GM21528 (cell line): ENCODE measurements around the gene SORL1.
A peak's percentile ranks its signal among the peaks of the same experiment; 100 is the strongest.

Experiments
- ATAC-seq: cut with Tn5 transposase; IDR thresholded peaks from one replicate; pipeline ENCODE4 v1.9.1; 2021; ENCODE audit warnings: mild to moderate bottlenecking, moderate library complexity; ENCODE audit not compliant: unreplicated experiment, low FRiP score

Gene SORL1

DNA sequence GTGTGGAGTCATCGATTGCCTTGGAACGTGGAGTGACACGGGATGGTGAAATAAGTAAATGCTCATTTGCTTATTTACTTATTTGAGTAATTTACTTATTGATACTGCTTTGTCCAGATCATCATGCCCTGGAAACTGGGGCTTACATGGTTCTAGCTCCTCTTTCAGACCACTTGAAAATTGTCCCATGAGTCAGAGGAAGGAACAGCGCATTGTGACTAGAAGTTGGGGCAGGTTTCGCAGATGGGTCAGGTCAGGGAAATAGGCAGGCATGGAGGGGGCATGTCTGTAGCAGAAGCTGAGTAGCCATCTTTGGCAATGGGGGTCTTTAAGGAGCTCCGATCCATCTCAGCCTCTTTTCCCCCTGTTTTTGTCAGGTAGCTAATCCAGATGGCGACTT lies 104.8 kb downstream of the SORL1 start:
- no peak for ATAC-seq

DNA sequence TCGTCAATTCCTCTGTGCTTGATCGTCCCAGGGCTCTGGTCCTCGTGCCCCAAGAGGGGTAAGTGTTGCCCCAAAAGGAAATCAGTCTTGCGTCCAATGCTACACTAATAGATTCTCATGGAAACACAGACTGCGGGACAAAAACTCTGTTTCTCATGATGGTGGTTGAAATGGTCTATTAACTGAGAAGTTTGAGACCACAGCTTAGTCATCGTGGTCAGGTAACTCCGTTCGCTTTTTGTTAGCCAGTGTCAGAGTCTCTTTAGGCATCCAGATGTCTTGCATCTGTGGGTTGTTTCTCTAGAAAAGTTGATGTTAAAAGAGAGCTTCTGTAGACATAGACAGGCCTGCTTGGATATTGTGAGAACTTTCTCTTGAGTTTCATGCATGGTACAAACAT lies 105.2 kb downstream of the SORL1 start:
- ATAC-seq: peak; percentile 81

DNA sequence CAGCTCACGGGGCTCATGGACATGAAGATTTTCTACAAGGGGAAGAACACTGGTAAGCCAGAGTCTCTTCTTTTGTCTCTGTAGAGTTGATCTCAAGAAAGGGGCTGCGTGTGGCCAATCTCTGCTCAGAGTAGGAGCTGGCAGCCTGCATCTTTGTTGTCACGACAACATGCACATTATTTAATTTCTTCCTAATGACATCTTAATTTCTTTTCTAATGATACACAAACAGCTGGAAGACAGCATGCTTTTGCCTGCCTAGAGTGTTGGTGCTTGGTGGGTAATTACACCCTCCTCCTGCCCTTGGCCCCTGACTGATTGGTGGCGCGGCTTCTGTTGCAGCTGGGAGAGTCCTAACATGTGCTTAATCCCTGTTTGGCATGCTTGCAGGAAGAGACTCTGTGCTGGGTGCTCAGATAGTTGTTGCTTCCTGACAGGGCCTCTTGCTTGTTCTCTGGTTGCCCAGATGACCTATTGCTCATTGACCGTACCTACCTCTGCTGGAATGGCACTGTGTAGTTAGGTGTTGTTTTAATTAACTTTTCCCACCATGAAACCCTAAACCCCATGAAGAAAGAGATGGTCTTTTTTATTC lies 107.6 kb downstream of the SORL1 start:
- ATAC-seq: no peak

DNA sequence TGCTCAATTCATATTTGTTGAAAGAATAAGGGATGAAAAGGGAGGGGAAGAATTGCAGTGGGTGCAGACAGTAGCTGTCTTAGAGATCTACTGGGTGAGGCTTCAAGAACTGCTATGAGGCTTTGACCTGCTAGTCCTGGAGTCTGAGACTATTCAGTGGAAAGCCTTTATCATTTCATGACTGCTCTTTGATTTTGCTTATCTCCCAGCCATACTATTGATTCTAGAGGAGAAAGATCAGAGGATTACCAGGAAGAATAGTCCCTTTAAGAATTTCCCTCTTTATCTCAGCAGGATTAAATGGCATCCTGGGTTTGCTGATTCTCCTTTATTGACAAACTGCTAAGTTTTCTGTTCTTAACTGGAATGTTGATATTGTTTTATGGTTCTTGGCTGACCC lies 108.1 kb downstream of the SORL1 start:
- ATAC-seq: no peak

DNA sequence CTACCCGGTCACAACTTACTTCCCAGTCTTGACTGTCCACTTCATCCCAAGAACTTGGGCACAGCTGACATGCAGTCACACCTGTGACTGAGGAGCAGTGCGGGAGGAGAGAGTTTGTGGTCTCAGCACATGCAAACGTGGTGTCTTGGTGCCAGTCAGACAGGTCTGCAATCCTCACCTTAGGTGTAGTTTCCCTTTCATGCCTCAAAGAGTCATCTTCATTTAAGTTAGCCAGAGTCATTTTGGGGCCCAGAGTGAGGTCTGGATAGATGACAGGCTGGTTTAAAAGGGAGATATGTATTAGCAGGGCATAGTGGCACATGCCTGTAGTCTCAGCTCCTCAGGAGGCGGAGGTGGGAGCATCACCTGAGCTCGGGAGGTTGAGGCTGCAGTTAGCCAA lies 109.1 kb downstream of the SORL1 start:
- ATAC-seq: no peak

DNA sequence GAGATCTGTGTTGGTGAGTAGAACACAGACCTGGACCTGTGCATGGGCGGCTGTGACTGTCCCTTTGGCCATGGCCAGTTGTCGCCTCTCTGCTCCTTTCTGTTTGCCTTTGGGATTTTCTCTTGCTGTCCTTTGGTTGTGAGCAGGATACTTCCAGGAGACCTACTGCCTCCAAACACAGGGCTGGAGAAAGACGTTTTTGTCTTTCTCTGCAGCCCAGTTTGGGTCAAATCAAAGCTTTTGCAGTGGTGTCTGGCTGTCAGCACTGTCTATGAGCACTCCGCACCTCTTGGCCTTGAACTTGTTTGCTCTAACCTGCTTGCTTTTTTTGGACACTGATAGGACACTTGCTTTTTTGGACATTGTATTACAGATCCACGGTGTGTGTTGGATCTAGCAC lies 109.6 kb downstream of the SORL1 start:
- no peak for ATAC-seq

DNA sequence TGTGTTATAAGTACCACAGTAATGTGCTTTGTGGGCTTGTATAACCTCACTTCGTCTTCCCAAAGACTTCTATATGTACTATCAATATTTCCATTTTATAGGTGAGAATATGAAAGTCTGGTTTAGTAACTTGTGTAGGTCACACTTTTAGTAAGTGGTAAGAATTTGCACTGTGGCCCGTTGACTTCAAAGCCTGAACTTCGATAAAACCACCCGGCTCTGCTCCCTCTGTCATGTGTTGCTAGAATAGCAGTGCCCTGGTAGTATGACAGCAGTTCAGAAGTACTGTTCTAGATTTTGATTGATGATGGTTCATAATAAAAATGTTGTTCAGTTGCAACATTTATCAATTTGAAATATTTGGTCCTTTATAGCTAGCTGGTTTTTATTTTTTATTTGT lies 110.9 kb downstream of the SORL1 start:
- no peak for ATAC-seq

DNA sequence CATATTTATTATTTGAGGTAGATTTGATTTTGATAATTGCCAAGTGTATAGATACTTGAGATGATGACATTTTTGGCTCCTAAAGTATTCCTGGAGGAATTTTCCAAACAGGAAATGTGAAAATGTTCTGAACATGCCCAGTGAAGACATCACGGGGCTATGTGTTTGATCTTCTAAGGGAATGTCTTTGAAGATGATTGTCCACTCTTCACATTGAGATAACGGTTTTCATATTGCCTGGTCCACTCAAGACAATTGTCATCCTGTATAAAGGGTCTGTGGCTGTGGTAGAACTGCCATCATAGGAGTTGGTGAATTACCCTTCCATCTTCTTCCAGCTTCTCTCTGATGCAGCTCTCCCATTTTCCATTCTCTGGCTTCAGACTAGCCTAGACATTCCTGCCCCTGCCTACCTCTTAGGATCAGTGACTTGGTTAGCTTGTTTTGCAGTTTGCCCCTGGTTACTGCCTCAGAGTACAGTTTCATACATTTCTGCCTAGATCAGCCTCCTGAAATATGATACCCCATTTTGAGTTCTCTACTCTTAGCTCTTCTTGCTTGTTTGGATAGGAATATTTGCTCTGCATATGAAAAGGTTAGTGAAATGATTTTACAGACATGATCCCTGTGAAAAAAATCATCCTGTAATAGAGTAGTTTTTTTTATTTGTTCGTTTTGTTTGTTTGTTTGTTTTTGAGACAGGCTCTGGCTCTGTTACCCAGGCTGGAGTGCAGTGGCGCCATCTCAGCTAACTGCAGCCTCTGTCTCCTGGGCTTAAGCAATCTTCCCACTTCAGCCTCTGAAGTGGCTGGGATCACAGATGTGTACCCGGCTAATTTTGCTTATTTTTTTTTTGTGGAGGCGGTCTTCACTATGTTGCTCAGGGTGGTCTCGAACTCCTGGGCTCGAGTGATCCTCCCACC lies 112.0 kb downstream of the SORL1 start:
- no peak for ATAC-seq

DNA sequence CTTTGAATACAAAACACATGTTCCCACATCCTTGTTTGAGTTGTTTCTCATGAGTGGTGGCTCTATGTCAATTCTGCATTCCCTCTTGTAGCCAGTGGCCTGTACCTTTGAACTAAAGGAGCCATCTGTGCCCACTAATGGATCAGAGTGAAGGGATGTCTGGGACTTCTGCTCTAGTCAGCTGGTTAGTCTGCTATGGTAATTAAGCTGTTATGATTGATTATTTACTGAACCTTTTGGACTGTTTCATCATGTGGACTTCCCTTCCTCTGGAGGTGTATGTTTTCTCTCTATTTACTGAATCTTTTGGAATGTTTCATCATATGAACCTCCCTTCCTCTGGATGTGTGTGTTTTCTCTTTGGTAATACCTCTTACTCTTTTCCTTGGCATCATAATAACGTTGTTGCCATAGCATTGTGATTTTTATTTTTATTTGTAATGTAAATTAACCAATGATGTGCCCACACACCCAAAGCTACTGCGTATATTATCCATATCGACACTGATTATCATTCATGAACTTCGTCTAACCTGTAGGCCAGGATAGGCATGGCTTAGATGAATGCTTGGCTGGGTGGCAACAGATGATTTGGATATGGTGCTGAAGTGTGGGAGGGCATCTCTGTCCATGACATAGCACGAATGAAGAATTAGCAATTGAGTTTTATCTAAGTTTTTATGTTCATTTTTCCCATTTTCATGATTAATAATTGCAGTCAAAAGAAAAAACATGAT lies 113.0 kb downstream of the SORL1 start:
- no peak for ATAC-seq

DNA sequence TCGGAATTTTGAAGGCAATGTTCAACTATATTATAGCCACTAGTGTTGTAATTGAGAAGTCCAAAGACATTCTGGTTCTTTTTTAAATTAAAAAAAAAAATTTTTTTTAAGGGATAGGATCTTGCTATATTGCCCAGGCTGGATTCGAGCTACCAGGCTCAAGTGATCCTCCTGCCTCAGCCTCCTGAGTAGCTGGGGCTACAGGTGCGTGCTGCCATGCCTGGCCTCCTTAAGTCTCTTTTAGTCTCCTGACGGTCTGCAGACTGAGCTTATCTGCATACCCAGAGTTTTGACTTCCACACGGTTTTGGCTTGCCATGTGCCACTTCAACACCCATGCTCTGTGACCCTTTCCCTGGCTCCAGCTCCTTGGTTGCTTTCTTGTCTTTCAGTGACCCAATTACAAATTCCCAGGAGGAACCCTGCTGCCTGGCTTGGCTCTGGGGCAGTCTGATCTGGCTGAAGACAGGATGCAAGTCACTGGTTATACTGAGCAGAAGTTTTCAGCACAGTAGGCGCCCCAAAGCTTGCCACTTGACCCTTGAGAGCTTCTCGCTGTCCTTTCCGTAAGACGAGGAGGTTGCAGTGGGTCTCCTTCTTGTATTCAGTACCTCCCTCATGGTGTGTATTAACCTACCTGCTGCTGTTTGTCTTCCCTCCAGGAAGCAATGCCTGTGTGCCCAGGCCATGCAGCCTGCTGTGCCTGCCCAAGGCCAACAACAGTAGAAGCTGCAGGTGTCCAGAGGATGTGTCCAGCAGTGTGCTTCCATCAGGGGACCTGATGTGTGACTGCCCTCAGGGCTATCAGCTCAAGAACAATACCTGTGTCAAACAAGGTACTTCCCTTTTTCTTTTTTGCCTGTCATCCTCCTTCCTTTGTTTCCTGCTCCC lies 114.4 kb downstream of the SORL1 start:
- ATAC-seq: no peak

DNA sequence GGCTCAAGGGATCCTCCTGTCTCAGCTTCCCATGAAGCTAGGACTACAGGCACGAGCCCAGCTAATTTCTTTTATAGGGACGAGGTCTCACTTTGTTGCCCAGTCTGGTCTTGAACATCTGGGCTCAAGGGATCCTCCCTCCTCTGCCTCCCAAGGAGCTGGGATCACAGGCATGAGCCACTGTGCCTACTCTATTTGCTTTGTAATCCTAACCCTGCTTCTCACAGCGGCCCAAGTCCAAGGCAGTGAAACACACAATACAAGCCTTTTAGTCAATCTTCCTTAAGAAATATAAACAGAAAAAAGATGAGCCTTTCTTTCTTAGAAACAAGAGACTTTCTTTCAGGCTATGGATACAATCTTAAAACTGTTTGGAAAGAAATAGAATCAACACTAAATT lies 115.9 kb downstream of the SORL1 start:
- ATAC-seq: no peak

DNA sequence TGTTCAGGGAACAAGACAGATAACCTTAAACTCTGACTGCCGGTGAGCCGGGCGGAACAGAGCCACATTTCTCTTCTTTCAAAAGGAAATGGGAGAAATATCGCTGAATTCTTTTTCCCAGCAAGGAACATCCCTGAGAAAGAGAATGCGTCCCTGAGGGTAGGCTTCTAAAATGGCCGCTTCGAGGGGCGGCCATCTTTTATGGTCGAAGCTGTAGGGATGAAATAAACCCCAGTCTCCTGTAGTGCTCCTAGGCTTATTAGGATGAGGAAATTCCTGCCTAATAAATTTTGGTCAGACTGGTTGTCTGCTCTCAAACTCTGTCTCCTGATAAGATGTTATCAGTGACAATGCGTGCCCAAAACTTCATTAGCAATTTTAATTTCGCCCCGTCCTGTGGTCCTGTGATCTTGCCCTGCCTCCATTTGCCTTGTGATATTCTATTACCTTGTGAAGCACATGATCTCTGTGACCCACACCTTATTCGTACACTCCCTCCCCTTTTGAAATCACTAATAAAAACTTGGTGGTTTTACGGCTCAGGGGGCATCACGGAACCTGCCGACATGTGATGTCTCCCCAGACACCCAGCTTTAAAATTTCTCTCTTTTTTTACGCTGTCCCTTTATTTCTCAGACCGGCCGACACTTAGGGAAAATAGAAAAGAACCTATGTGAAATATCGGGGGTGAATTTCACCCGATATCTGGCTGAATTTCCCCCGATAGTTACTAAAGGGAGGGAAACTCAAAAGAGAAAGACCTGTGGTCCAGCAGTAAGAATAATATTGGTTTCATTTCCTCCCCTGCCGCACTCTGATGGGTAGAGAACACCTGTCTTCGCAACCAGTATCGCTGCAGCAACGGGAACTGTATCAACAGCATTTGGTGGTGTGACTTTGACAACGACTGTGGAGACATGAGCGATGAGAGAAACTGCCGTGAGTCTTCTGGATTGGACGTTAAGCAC lies 117.5 kb downstream of the SORL1 start:
- peak; percentile 97 for ATAC-seq

DNA sequence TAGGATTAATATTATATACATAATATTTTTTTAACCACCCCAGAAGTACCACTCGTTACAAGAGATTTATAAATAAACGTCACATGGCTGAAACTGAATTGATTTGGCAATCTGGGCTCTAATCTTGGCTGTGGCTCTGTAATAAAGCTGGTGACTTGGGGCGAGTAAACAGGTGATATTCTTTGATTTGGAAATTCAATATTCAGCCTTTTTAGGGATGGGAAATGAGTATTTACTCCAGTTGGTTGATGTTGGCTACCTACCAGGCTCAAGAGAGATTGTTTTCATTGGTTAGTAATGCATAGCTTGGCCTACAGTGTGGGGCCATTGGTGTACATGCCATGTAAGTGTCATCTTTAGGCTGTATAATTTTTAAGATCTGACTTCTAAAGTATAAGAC lies 118.3 kb downstream of the SORL1 start:
- ATAC-seq: no peak

DNA sequence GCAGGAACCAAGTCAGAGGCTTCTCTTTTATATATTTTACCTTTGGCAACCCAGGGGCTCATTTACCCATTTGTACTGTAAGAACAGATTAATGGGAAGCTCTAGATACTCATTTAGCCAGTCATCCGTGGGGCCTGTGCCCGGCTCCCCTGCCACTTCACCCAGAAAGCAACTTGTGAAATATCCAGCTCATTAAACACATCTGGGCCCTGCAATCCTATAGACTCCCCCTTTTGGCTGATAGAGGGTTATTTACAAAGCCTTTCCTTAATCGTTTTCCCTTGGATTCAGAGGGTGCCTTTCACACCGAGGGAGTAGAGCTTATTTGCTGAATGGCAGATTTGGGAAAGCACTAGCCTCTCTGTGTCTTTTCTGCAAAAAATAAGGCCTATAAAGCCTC lies 119.4 kb downstream of the SORL1 start:
- ATAC-seq: no peak

DNA sequence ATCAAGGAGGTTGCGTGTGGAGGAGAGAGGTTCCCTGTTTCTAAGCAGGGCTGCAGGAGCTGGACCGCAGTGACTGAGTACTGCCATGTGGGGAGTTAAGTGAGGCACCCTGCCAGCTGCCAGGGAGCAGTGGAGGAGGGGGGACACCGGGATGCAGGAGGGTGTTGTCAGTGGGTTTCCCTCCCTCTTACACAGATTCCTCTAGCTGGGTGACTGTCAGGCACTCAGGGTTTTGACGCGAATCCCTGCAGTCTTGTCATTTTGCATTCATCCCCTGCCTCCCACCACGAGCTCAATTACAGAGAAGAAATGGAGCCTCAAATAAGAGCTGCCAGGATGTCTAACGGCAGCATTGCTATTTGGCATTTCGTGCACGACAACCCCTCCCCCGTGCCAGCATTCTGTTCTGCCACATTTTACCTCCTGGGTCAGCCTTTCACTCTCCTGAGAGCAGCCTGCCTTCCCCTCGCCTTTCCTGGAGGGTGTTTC lies 120.5 kb downstream of the SORL1 start:
- ATAC-seq: no peak

DNA sequence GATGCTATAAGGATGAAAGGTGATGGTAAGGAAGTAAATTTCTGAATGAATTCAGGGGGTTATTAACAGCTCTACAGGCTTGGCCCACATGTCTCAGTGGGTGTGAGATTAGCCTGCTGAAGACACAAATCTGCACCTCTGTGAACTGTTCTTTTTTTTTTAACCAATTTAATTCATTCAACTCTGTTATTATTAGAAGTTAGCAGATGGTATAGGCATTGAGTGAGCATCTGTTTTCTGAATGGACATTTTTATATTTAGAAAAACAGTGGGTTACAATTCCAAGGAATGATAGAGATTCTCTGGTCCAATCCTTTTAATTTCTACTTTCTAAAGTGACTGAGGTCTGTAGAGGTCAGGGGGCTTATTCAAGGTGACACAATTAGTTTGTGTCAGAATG lies 122.7 kb downstream of the SORL1 start:
- no peak for ATAC-seq

DNA sequence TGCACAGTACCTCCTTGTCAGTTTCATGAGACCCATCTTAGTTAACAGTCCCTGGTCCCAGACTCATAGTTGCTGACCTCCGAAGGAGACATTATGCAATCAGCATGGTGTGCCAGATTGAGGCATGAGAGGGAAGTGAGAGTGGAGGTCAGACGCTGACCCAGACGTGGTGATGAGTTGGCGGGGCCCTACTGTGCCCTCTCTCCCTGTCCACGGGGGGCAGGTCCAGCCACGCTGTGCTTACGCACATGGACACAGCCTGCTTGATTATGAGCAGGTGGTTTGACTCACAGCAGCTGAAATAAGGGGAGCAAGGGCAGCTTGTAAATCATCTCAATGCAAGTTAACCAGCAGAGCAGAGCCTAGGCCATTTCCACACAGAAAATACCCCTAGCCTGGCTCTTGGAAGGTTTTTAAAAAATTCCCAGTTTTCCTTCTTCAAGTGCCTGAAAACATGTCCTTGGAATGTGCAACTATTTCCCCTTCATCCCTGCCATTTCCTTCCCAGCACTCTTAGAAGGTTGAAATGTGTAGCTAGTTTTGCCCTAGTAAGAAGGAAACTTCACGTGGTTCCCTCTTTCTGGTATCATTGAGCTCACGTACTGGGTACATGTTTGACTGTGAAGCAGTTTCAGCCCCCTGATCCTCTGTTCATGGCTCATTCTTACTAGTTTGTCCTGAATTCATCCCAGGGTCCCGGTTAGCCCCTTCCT lies 123.3 kb downstream of the SORL1 start:
- ATAC-seq: peak; percentile 54

DNA sequence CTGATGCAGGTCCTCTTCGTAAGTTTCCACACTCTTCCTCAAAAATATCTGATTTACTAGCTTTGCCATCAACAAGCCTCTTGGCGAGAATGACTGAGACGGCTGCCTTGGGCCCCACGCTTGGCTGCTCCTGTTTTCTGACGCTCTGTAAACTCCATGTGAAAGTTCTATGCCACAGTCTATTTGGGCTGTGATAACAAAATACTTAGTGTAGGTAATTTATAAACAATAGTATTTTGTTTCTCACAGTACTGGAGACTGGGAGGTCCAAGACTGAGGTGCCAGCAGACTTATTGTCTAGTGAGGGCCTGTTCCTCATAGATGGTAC lies 123.8 kb downstream of the SORL1 start:
- peak; percentile 30 for ATAC-seq

DNA sequence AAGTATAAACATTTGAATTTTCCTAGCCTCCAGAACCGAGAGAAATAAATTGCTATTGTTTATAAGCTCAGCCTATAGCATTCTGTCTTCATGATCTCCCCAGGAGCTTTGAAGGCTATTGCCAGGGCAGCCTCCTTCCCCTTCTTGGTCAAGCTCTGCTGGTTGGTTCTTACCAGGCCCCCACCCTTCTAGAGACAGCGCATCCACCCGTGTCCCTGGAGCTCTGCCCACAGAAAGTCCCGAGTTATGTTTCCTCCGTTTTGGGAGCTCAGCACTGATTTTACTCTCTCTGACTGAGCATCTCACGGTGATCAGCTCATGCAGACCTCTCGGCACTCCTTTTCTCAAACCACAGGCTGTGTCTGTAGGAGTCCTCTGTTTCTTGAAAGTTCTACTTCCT lies 124.4 kb downstream of the SORL1 start:
- no peak for ATAC-seq
